RWPE1 (cell line): Measurements from ENCODE around the gene C2CD2.

Source experiments
- CTCF ChIA-PET: fragments of 350-600 bp; sonication (Branson Sonifier 250); formaldehyde crosslinking; extraction: SDS; loops from one replicate; lab custom pipeline; 2021; lab: Yijun Ruan, JAX
- POLR2A ChIA-PET: fragments of 400-600 bp; formaldehyde crosslinking; extraction: SDS; loops from one replicate; lab custom pipeline; 2020; ENCODE audit warnings: antibody characterized with exemption; ENCODE audit not compliant: low non-redundant PET; lab: Yijun Ruan, JAX
- DNase-seq: peaks from one replicate; pipeline ENCODE4 v3.0.0; 2012; ENCODE audit warnings: low spot score
- H3K27ac ChIP-seq: fragments of 450-650 bp; 2 replicates; pipeline ENCODE4 v1.5.1; 2017
- CTCF ChIP-seq: fragments of 450-650 bp; conservative IDR thresholded peaks from 2 replicates; pipeline ENCODE4 v1.5.1; 2017; ENCODE audit warnings: low read depth, mild to moderate bottlenecking

C2CD2 gene

GRCh38 chr21:41985662-41986416 is 32.0 kb upstream of the C2CD2 start:
- ChIA-PET POLR2A (interaction anchor here (0.6 kb wide), 1 partner anchor 38 kb away, joined by 9 read pairs; no protein-coding TSS in a partner anchor), CTCF (no interaction called here)
- DNase-seq, result no peak
- no peak for TF ChIP-seq CTCF
- no peak overlapping the region for H3K27ac ChIP-seq

- DNase-seq, result no peak
- POLR2A ChIA-PET, result no interaction called here
- TF ChIP-seq CTCF, result no peak
- H3K27ac ChIP-seq, result no peak overlapping the region
- CTCF ChIA-PET, result no interaction called here
These were observed 29.4 kb upstream of the C2CD2 start for GRCh38 chr21:41983229-41983628.

GRCh38 chr21:41980561-41980960 is 26.7 kb upstream of the C2CD2 start:
- CTCF ChIA-PET, result no interaction called here
- POLR2A ChIA-PET, result no interaction called here
- no peak for TF ChIP-seq CTCF
- no peak for DNase-seq
- no peak overlapping the region for H3K27ac ChIP-seq

GRCh38 chr21:41979751-41980369 is 26.0 kb upstream of the C2CD2 start:
- DNase-seq, result no peak
- POLR2A ChIA-PET, result no interaction called here
- no peak overlapping the region for H3K27ac ChIP-seq
- CTCF ChIA-PET, result no interaction called here
- TF ChIP-seq CTCF, result no peak

GRCh38 chr21:41979335-41979734 is 25.5 kb upstream of the C2CD2 start:
- CTCF ChIA-PET, result no interaction called here
- POLR2A ChIA-PET, result no interaction called here

More at GRCh38 chr21:41979335-41979734, 25.5 kb upstream of the C2CD2 start:
- no peak for TF ChIP-seq CTCF
- no peak for DNase-seq
- no peak overlapping the region for H3K27ac ChIP-seq
